ENCODE data around the gene RTL10.

Gene RTL10

DNA sequence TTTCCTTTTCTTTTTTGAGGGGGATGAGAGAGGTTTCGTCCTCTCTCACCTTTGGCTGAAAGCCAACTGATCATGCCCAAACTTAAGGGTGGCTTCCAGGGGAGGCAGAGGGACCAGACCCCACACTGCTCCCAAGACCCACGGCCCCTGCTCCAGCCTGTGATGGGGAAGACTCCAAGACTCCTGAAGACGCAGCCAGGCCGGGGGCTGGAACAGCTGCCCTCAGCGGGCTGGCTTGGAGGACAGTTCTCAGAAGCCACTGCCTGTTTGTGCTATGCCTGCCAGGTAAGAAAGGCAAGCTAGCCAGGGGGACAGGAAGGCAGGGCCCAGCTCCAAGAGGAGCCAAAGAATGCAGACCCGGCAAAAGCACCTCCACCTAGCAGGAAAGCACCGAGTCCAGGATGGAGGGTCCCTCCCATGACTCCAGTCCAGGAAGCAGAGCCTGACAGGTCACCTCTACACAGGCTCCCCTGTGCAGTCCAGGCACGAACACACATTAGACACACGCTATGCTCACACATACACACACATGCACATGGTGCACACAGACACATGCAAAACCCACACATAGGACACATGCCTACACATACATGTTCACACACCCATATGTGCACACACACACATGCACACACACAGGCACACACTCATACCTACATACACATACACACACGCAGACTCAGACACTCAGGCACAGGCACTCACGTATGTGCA lies 31.3 kb downstream of the RTL10 start:
- peak overlapping the region in 8 of 11 experiments; percentile 8 to 78 (median 69); a peak in 11 of 22 replicates for H3K9ac ChIP-seq

DNA sequence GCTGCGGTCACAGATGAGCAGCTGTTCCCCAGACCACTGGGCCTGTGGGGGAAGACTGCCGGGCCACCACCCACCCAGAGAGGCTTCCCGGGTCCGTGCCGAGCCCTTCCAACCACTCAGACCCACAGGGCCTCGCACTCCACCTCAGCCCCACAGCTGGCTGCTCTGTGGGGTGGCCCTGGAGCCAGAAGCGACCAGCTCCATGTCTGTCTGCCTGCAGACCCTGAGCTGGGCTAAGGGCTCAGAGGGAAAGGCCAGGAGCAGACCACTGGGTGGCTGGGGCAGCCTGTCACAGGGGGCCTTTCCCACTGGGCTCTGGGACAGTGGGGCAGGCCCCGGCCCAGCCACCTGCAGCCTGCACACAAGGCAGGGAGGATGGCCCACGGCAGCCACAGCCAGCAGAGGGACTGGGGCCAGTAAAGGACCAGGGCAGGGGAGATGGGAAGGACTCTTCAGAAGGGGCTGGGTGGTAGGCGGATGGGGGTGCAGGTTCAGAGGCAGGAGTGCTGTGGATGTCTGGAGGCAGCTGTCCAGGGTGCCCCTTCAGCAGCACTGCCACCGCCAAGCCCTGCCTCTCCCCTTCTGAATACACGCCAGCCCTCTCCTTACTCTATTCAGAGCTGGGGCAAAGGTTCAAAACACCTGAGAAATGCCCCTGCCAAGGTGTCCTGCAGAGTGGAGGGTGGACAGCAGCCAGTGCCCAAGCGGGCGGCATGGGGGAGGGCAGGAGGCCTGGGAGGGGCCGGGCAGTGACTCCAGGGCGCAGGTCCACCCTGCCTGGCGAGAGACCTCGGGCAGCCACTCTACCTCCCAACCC lies 32.2 kb downstream of the RTL10 start:
- Histone ChIP-seq H3K27me3 (no peaks in the 10 kb centered on the region), H4K20me1 (peaks cover 0 to 77% (median 30%) of the 10 kb centered on the region in 11 experiments; a peak in 14 of 22 replicates), H3K36me3 (peaks cover 0 to 10% (median 0%) of the 10 kb centered on the region in 11 experiments; a peak in 6 of 22 replicates), H3K4me3 (no peak overlapping the region; a peak in 1 of 20 replicates), H3K9me3 (replicated peaks in 1 of 11) (peaks cover 0 to 15% (median 13%) of the 10 kb centered on the region in 11 experiments; a peak in 16 of 22 replicates), H3K9ac (peak overlapping the region in 9 of 11 experiments; percentile 10 to 78 (median 65); a peak in 11 of 22 replicates), H3K4me2 (peak overlapping the region; percentile 35 to 95 (median 87)), H3K4me1 (peaks cover 35 to 92% (median 88%) of the 10 kb centered on the region in 10 experiments), H3K27ac (peak overlapping the region in 8 of 11 experiments; percentile 16 to 88 (median 83); a peak in 13 of 22 replicates)
- TF ChIP-seq Cebpa-rat (IDR thresholded peaks at IDR 0.05), result no peak

More for the DNA sequence above, 31.3 kb downstream of the RTL10 start:
- TF ChIP-seq Cebpa-rat (IDR thresholded peaks at IDR 0.05), result no peak
- peaks cover 0 to 10% (median 0%) of the 10 kb centered on the region in 11 experiments; a peak in 6 of 22 replicates for H3K36me3 ChIP-seq
- H3K27ac ChIP-seq, result peak overlapping the region in 7 of 11 experiments; percentile 51 to 88 (median 85); a peak in 13 of 22 replicates
- H3K4me3 ChIP-seq, result no peak overlapping the region
- peaks cover 35 to 84% (median 79%) of the 10 kb centered on the region in 10 experiments for H3K4me1 ChIP-seq
- H4K20me1 ChIP-seq, result peaks cover 0 to 69% (median 26%) of the 10 kb centered on the region in 11 experiments; a peak in 14 of 22 replicates
- H3K27me3 ChIP-seq, result no peaks in the 10 kb centered on the region
- H3K9me3 ChIP-seq (replicated peaks in 1 of 11), result peaks cover 0 to 15% (median 13%) of the 10 kb centered on the region in 11 experiments; a peak in 16 of 22 replicates
- peak overlapping the region; percentile 35 to 95 (median 87) for H3K4me2 ChIP-seq

DNA sequence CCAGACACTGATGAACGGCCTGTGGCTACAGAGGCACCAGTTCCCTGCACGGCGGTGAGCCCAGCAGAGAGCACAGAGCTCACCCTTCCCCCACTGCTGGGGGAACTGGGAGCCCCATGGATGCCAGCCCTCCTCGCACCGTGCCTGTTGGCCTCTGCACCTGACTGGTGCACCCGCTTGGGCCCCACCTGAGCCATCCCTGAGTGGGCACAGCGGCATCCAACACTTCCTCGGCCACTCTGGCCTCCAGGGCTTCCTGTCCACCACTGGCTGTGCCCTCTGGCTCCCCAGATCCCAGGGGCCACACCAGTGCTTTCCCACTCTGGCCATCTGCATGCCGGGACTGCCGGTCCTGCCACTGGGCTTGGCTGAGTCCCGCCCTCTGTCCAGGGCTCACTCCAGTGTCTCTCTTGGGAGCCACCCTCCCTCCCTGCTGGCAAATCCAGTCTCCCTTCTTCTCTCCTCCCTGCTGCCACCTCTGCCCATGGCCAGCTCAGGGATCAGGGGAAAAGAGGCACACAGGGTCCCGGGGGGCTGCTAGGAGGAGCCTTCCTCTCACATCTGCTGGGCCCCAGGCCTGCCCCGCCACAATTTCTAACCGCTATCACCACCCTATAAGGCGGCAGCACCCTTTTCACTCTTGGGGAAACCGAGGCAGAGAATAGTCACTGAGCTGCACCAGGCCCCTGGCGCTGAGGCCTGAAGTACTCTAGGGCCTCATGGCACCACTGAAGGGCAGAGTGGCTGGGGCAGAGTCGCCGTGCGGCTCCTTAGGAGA lies 33.0 kb downstream of the RTL10 start:
- Histone ChIP-seq H3K9me3 (replicated peaks in 1 of 11) (peaks cover 0 to 12% (median 9%) of the 10 kb centered on the region in 11 experiments; a peak in 16 of 22 replicates), H3K9ac (peak overlapping the region in 9 of 11 experiments; percentile 10 to 78 (median 65); a peak in 12 of 22 replicates), H3K4me2 (peak overlapping the region; percentile 35 to 95 (median 87)), H3K36me3 (peaks cover 0 to 9% (median 0%) of the 10 kb centered on the region in 11 experiments; a peak in 6 of 22 replicates), H3K27me3 (no peaks in the 10 kb centered on the region), H3K4me1 (peaks cover 35 to 100% (median 91%) of the 10 kb centered on the region in 10 experiments), H3K4me3 (no peak overlapping the region; a peak in 1 of 20 replicates), H4K20me1 (peaks cover 0 to 84% (median 32%) of the 10 kb centered on the region in 11 experiments; a peak in 14 of 22 replicates), H3K27ac (peak overlapping the region in 8 of 11 experiments; percentile 16 to 88 (median 83); a peak in 12 of 22 replicates)
- TF ChIP-seq Cebpa-rat (IDR thresholded peaks at IDR 0.05), result no peak

DNA sequence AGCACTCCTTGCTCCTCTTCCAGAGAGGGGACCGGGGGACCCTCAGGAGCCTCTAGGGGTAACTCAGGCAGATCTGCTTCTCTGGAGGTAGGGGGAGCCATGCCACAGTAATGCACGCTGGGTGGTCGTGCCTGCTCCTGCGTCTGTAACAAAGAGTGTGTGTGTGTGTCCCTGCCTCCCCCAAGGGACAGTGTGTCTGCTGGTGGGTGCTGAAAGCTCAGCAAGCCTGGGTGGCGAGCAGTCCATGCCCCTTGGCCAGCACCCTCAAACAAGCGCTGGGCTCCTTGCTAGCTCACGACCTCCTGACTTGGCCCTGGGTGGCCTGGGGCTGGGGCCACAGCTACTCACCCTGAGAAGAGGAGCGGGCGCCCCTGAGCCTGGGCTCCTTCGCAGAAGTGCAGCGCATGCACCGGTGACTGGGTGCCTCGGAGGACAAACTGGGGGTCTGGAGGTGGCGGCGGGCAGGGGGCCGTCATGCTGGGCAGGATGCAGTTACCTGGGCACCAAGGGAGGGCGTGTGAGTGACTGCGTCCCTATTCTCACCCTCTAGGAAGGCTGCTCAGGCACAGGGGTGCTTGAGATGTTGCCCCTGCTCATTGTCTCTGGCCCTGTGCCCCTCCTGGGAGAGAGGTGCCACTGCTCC lies 33.7 kb downstream of the RTL10 start:
- Histone ChIP-seq H3K4me3 (no peak overlapping the region), H3K27me3 (no peaks in the 10 kb centered on the region), H3K4me1 (peaks cover 35 to 99% (median 88%) of the 10 kb centered on the region in 10 experiments), H3K4me2 (peak overlapping the region in 9 of 11 experiments; percentile 35 to 95 (median 90); a peak in 18 of 22 replicates), H4K20me1 (peaks cover 0 to 91% (median 34%) of the 10 kb centered on the region in 11 experiments; a peak in 14 of 22 replicates), H3K9ac (peak overlapping the region in 5 of 11 experiments; percentile 22 to 78 (median 75); a peak in 9 of 22 replicates), H3K36me3 (peaks cover 0 to 5% (median 0%) of the 10 kb centered on the region in 11 experiments; a peak in 3 of 22 replicates), H3K9me3 (replicated peaks in 1 of 11) (peaks cover 0 to 5% (median 2%) of the 10 kb centered on the region in 11 experiments; a peak in 14 of 22 replicates), H3K27ac (peak overlapping the region in 4 of 11 experiments; percentile 85 to 88 (median 86); a peak in 6 of 22 replicates)
- TF ChIP-seq Cebpa-rat (IDR thresholded peaks at IDR 0.05), result no peak

DNA sequence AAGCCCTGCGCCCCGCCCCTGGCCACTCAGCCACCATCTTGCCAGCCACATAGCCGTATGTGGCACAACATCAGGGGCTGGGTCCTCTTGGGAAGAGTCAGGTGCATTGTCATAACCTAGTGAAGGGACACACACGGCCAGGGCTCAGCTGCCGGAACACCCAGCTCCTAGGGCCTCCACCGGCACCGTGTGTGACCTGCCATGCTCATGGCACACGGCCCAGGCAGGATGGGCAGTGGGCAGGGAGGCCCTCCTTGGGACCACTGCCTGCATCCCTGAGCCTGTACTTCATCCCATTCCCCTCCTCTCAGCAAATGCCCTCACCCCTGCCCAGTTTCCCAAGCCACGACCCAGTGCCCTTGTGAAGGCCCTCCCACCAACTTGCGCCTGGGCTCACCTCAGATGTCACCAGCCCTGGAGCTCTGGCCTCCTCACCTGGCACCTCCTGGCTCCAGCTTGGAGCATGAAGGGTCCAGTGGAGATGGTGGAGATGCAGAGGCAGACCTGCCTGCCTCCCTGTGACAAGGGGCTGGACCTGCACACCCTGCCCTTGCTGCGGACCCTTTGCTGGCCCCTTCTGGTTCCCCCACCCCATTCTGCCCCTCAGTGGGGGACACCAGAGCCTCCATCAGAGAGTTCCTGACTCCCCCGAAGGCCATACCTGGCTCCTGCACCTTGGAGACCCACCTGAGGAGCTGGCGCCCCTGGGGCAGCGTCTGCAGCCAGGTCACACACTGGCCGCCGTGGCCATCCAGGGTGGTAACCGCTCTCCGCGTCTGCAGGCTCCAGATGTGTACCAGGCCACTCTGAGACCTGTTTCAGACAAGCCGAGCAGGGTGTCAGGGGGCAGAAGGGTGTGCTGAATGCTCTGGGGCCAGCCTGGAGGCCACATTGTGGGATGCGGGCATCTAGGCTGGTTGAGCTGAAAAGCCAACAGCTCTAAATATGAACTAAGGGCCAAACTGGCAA lies 34.5 kb downstream of the RTL10 start:
- Histone ChIP-seq H3K27ac (peak overlapping the region in 4 of 11 experiments; percentile 85 to 88 (median 86); a peak in 4 of 22 replicates), H3K4me3 (no peak overlapping the region), H3K36me3 (no peaks in the 10 kb centered on the region; a peak in 2 of 22 replicates), H3K9me3 (replicated peaks in 1 of 11) (no peaks in the 10 kb centered on the region), H3K9ac (peak overlapping the region in 2 of 11 experiments; percentile 4 to 77; a peak in 2 of 22 replicates), H3K4me1 (peaks cover 35 to 96% (median 80%) of the 10 kb centered on the region in 10 experiments), H4K20me1 (peaks cover 0 to 97% (median 34%) of the 10 kb centered on the region in 11 experiments; a peak in 14 of 22 replicates), H3K4me2 (peak overlapping the region in 8 of 11 experiments; percentile 55 to 95 (median 90); a peak in 14 of 22 replicates), H3K27me3 (no peaks in the 10 kb centered on the region)
- TF ChIP-seq Cebpa-rat (IDR thresholded peaks at IDR 0.05), result no peak

DNA sequence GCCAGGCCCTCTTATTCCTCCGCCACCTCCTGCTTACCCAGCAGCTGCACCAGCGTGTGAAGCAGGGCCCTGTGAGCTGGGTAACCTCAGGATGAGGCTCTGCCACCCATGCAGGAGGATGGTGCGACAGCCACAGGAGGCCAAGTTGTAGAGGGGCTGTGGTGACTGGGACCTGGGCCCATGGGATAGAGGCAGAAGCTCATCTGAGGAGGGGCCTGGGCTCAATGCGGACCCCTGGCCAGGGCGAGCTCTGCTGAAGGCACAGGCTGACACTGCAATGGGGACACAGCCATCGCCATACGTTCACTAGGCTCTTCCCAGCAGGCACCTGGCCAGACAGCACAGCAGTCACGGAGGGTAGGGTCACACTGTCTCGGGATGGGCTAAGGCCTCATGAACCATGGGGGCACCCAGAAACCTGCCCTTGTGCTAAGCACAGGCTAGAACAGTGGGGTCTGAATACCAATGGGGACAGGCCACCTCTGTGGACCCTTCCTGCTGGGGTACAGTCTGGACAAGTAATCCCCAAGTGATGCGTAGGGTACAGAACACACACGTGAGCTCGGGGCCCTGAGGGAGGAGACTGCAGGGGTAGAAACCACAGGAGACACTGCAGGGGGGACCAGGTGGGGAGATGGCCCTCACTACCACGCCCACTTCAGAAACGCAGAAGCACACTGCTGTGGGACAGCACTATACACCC lies 35.3 kb downstream of the RTL10 start:
- Histone ChIP-seq H3K9me3 (replicated peaks in 1 of 11) (no peaks in the 10 kb centered on the region), H3K9ac (peak overlapping the region in 2 of 11 experiments; percentile 4 to 23; a peak in 3 of 22 replicates), H4K20me1 (peaks cover 0 to 97% (median 34%) of the 10 kb centered on the region in 11 experiments; a peak in 14 of 22 replicates), H3K27ac (peak overlapping the region in 3 of 11 experiments; percentile 9 to 87 (median 16); a peak in 2 of 22 replicates), H3K4me1 (peaks cover 28 to 87% (median 71%) of the 10 kb centered on the region in 10 experiments), H3K4me3 (no peak overlapping the region), H3K4me2 (peak overlapping the region in 9 of 11 experiments; percentile 33 to 87 (median 62); a peak in 16 of 22 replicates), H3K27me3 (no peaks in the 10 kb centered on the region), H3K36me3 (peaks cover 0 to 4% (median 0%) of the 10 kb centered on the region in 11 experiments; a peak in 3 of 22 replicates)
- no peak for TF ChIP-seq Cebpa-rat (IDR thresholded peaks at IDR 0.05)

Measured in BLaER1 treated with 17β-estradiol and CSF1 and Interleukin-3, amounts not matched to agents 10 nM and 100 nM (cell line).